BLaER1 (cell line): Measurements from ENCODE around the gene RALGAPA1.
"Not testable (repeated sequence)": the region's sequence is repeated elsewhere in the genome, so short reads cannot be mapped to it uniquely, and the experiment has no call there.

ENCODE experiments used
- H3K27ac ChIP-seq: shearing (Covaris generic); formaldehyde crosslinking; 2 replicates; pipeline ENCODE4 v1.8.1; 2022
- H3K27me3 ChIP-seq: shearing (Covaris generic); formaldehyde crosslinking; 2 replicates; pipeline ENCODE4 v1.8.1; 2022
- H3K36me3 ChIP-seq: shearing (Covaris generic); formaldehyde crosslinking; 2 replicates; pipeline ENCODE4 v1.8.1; 2022
- H3K4me1 ChIP-seq: shearing (Covaris generic); formaldehyde crosslinking; 2 replicates; pipeline ENCODE4 v1.8.1; 2022
- H3K4me2 ChIP-seq: shearing (Covaris generic); formaldehyde crosslinking; 2 replicates; pipeline ENCODE4 v1.8.1; 2022
- H3K4me3 ChIP-seq: shearing (Covaris generic); formaldehyde crosslinking; 2 replicates; pipeline ENCODE4 v1.8.1; 2022
- H3K9ac ChIP-seq: shearing (Covaris generic); formaldehyde crosslinking; 2 replicates; pipeline ENCODE4 v1.8.1; 2022
- H3K9me3 ChIP-seq: shearing (Covaris generic); formaldehyde crosslinking; 2 replicates; pipeline ENCODE4 v1.8.1; 2022
- H4K20me1 ChIP-seq: shearing (Covaris generic); formaldehyde crosslinking; 2 replicates; pipeline ENCODE4 v1.8.1; 2022
- Cebpa-rat ChIP-seq: shearing (Covaris generic); IDR thresholded peaks from 2 replicates; pipeline ENCODE4 v1.8.1; 2022

The RALGAPA1 gene

GRCh38 chr14:35806006-35806907, 2.8 kb downstream of the RALGAPA1 start:
- H3K4me1 ChIP-seq, result peaks cover 21% of the 10 kb centered on the region
- H3K4me3 ChIP-seq, result no peak overlapping the region
- no peak overlapping the region for H3K27ac ChIP-seq
- peak overlapping the region; percentile 88; the same call in 1 of the 2 replicates for H3K4me2 ChIP-seq
- TF ChIP-seq Cebpa-rat, result no peak
- H3K9ac ChIP-seq, result no peak overlapping the region
- H3K27me3 ChIP-seq, result no peaks in the 10 kb centered on the region
- H3K9me3 ChIP-seq, result no peaks in the 10 kb centered on the region
- no peaks in the 10 kb centered on the region for H4K20me1 ChIP-seq
- peaks cover 6% of the 10 kb centered on the region; the same call in 1 of the 2 replicates for H3K36me3 ChIP-seq

GRCh38 chr14:35797796-35798195, 11.3 kb downstream of the RALGAPA1 start:
- Histone ChIP-seq H3K36me3 (no peaks in the 10 kb centered on the region), H3K27ac (no peak overlapping the region), H3K9ac (no peak overlapping the region), H3K4me2 (no peak overlapping the region), H3K27me3 (no peaks in the 10 kb centered on the region), H3K9me3 (no peaks in the 10 kb centered on the region), H4K20me1 (no peaks in the 10 kb centered on the region), H3K4me1 (no peaks in the 10 kb centered on the region), H3K4me3 (no peak overlapping the region)
- no peak for TF ChIP-seq Cebpa-rat

GRCh38 chr14:35789651-35790050, 19.4 kb downstream of the RALGAPA1 start:
- Histone ChIP-seq H3K4me2 (no peak overlapping the region), H4K20me1 (no peaks in the 10 kb centered on the region), H3K27ac (no peak overlapping the region), H3K4me1 (no peaks in the 10 kb centered on the region), H3K27me3 (no peaks in the 10 kb centered on the region), H3K9ac (no peak overlapping the region), H3K36me3 (no peaks in the 10 kb centered on the region), H3K9me3 (no peaks in the 10 kb centered on the region), H3K4me3 (no peak overlapping the region)
- no peak for TF ChIP-seq Cebpa-rat

- no peak overlapping the region for H3K4me2 ChIP-seq
- H3K9me3 ChIP-seq, result 0 out of 2 replicates have a peak, but pooled peaks cover 5% of the 10 kb centered on the region
- TF ChIP-seq Cebpa-rat, result no peak
- no peak overlapping the region for H3K27ac ChIP-seq
- H3K4me3 ChIP-seq, result no peak overlapping the region
- no peak overlapping the region for H3K9ac ChIP-seq
- no peaks in the 10 kb centered on the region for H3K27me3 ChIP-seq
- no peaks in the 10 kb centered on the region for H3K36me3 ChIP-seq
- H3K4me1 ChIP-seq, result no peaks in the 10 kb centered on the region
- no peaks in the 10 kb centered on the region for H4K20me1 ChIP-seq
These were observed 22.2 kb downstream of the RALGAPA1 start for GRCh38 chr14:35786856-35787255.

- Histone ChIP-seq H4K20me1 (no peaks in the 10 kb centered on the region), H3K27me3 (no peaks in the 10 kb centered on the region), H3K4me1 (no peaks in the 10 kb centered on the region), H3K4me3 (no peak overlapping the region), H3K9ac (no peak overlapping the region), H3K9me3 (peaks cover 17% of the 10 kb centered on the region), H3K36me3 (no peaks in the 10 kb centered on the region), H3K4me2 (no peak overlapping the region), H3K27ac (no peak overlapping the region)
- no peak for TF ChIP-seq Cebpa-rat
These were observed 25.4 kb downstream of the RALGAPA1 start for GRCh38 chr14:35783699-35784098.

GRCh38 chr14:35779368-35779767, 29.7 kb downstream of the RALGAPA1 start:
- H3K27ac ChIP-seq, result no peak overlapping the region
- H3K9ac ChIP-seq, result no peak overlapping the region
- no peaks in the 10 kb centered on the region for H3K27me3 ChIP-seq
- H3K9me3 ChIP-seq, result peaks cover 17% of the 10 kb centered on the region
- H3K4me3 ChIP-seq, result no peak overlapping the region
- 0 out of 2 replicates have a peak, but pooled peaks cover 7% of the 10 kb centered on the region for H4K20me1 ChIP-seq
- no peaks in the 10 kb centered on the region for H3K36me3 ChIP-seq
- TF ChIP-seq Cebpa-rat, result no peak
- no peak overlapping the region for H3K4me2 ChIP-seq
- H3K4me1 ChIP-seq, result no peaks in the 10 kb centered on the region

- not testable (repeated sequence) for H3K4me2 ChIP-seq, H3K36me3 ChIP-seq, H3K27me3 ChIP-seq, H3K9ac ChIP-seq, H3K4me3 ChIP-seq, H3K4me1 ChIP-seq, H4K20me1 ChIP-seq, H3K27ac ChIP-seq
- peaks cover 17% of the 10 kb centered on the region for H3K9me3 ChIP-seq
These were observed 31.5 kb downstream of the RALGAPA1 start for GRCh38 chr14:35777550-35777949.

GRCh38 chr14:35776823-35777222, 32.3 kb downstream of the RALGAPA1 start:
- H3K9me3 ChIP-seq, result peaks cover 12% of the 10 kb centered on the region
- H3K27me3 ChIP-seq, result no peaks in the 10 kb centered on the region
- no peak overlapping the region for H3K27ac ChIP-seq
- no peak overlapping the region for H3K4me3 ChIP-seq
- 0 out of 2 replicates have a peak, but pooled peaks cover 7% of the 10 kb centered on the region for H4K20me1 ChIP-seq
- no peaks in the 10 kb centered on the region for H3K4me1 ChIP-seq
- no peaks in the 10 kb centered on the region for H3K36me3 ChIP-seq
- no peak overlapping the region for H3K9ac ChIP-seq
- no peak overlapping the region for H3K4me2 ChIP-seq
- TF ChIP-seq Cebpa-rat, result no peak

GRCh38 chr14:35776085-35776484, 33.0 kb downstream of the RALGAPA1 start:
- peaks cover 12% of the 10 kb centered on the region for H3K9me3 ChIP-seq
- H3K27me3 ChIP-seq, H4K20me1 ChIP-seq, H3K36me3 ChIP-seq, H3K4me2 ChIP-seq, H3K4me3 ChIP-seq, H3K4me1 ChIP-seq, H3K27ac ChIP-seq, H3K9ac ChIP-seq: not testable (repeated sequence)

- H3K27ac ChIP-seq, result no peak overlapping the region
- H3K9me3 ChIP-seq, result no peaks in the 10 kb centered on the region
- H3K36me3 ChIP-seq, result no peaks in the 10 kb centered on the region
- no peaks in the 10 kb centered on the region for H4K20me1 ChIP-seq
- H3K9ac ChIP-seq, result no peak overlapping the region
- H3K4me1 ChIP-seq, result no peaks in the 10 kb centered on the region
- no peak overlapping the region for H3K4me2 ChIP-seq
- no peak for TF ChIP-seq Cebpa-rat
- H3K4me3 ChIP-seq, result no peak overlapping the region
- no peaks in the 10 kb centered on the region for H3K27me3 ChIP-seq
These were observed 42.4 kb downstream of the RALGAPA1 start for GRCh38 chr14:35766700-35767082.
